K562 (cell line): ENCODE data around the gene LY6G5B. TPM values are rescaled to one million over a fixed set of nuclear protein-coding genes. Genes with fewer than 3 reads are reported as not detected.

Experiments used
- BACH1 ChIP-seq: fragments of 200-800 bp; sonication (Bioruptor generic); IDR thresholded peaks from 2 replicates; pipeline ENCODE4 v1.6.1; 2016; ENCODE audit warnings: missing genetic modification characterization, missing compliant biosample characterization
- C11orf30 ChIP-seq: fragments of 450-650 bp; IDR thresholded peaks from 2 replicates; pipeline ENCODE4 v1.6.1; 2016; ENCODE audit warnings: low read depth, mild to moderate bottlenecking
- DMBX1 ChIP-seq: fragments of 250-450 bp; sonication (Bioruptor Pico); IDR thresholded peaks from 2 replicates; pipeline ENCODE4 v1.8.0; 2022; ENCODE audit warnings: inconsistent platforms, mild to moderate bottlenecking, moderate library complexity, borderline replicate concordance
- FOSL1 ChIP-seq: fragments of 200-800 bp; sonication (Bioruptor generic); conservative IDR thresholded peaks from 2 replicates; pipeline ENCODE4 v1.6.1; 2016; ENCODE audit warnings: missing genetic modification characterization, missing compliant biosample characterization
- GABPB2 ChIP-seq: fragments of 250-450 bp; sonication (Bioruptor Pico); conservative IDR thresholded peaks from 2 replicates; pipeline ENCODE4 v1.5.1; 2021; ENCODE audit warnings: mild to moderate bottlenecking
- HCFC1 ChIP-seq: IDR thresholded peaks from 2 replicates; pipeline ENCODE4 v1.6.1; 2012; ENCODE audit warnings: low read depth, low read length, improper control_type of control experiment
- HDAC1 ChIP-seq, 2 experiments: fragments of 450-650 bp; IDR thresholded peaks; 2 replicates each; pipeline ENCODE4 v1.6.1; 2016 to 2017; ENCODE audit warnings: inconsistent platforms in 1 of 2, mild to moderate bottlenecking in 1 of 2, moderate library complexity in 1 of 2
- KDM4B ChIP-seq, 2 experiments: fragments of 450-650 bp in 1 of 2; sonication (generic) in 1 of 2; IDR thresholded peaks; 2 replicates each; pipeline ENCODE4 v1.6.1; 2016 to 2017; ENCODE audit warnings: borderline replicate concordance in 2 of 2, antibody characterized with exemption in 1 of 2, low read depth in 1 of 2, mild to moderate bottlenecking in 1 of 2
- MEIS2 ChIP-seq: fragments of 450-650 bp; IDR thresholded peaks from 2 replicates; pipeline ENCODE4 v1.6.1; 2014; ENCODE audit warnings: mild to moderate bottlenecking; ENCODE audit not compliant: partially characterized antibody
- NBN ChIP-seq: fragments of 450-650 bp; IDR thresholded peaks from 2 replicates; pipeline ENCODE4 v1.6.1; 2016; ENCODE audit warnings: low read depth, mild to moderate bottlenecking
- NCOA4 ChIP-seq: fragments of 450-650 bp; IDR thresholded peaks from 2 replicates; pipeline ENCODE4 v1.6.1; 2018; ENCODE audit warnings: mild to moderate bottlenecking; ENCODE audit not compliant: partially characterized antibody
- PCBP1 ChIP-seq: fragments of 200-400 bp; formaldehyde crosslinking; IDR thresholded peaks from 2 replicates; pipeline ENCODE4 v1.6.1; 2018; ENCODE audit warnings: mild to moderate bottlenecking, low read depth, low read length; ENCODE audit not compliant: poor library complexity, severe bottlenecking
- STAG1 ChIP-seq: sonication (generic); formaldehyde crosslinking; IDR thresholded peaks from 2 replicates; pipeline ENCODE4 v1.5.0; 2020; ENCODE audit warnings: missing genetic modification reagents, borderline replicate concordance
- ZNF165 ChIP-seq: fragments of 250-450 bp; sonication (Bioruptor Pico); IDR thresholded peaks from 2 replicates; pipeline ENCODE4 v1.4.0; 2020; ENCODE audit warnings: borderline replicate concordance
- ZNF324 ChIP-seq: fragments of 250-450 bp; sonication (Bioruptor Pico); IDR thresholded peaks from 2 replicates; pipeline ENCODE4 v1.4.0; 2020; ENCODE audit warnings: mild to moderate bottlenecking
- ZNF408 ChIP-seq: fragments of 250-450 bp; sonication (Bioruptor Pico); IDR thresholded peaks from 2 replicates; pipeline ENCODE4 v1.4.0; 2020; ENCODE audit warnings: low read depth, mild to moderate bottlenecking, moderate library complexity
- polyA plus RNA-seq, 8 experiments: library from polyadenylated mRNA; depleted of rRNA in 4 of 8; stranded (reverse) in 5 of 8; unstranded in 3 of 8; fragments of >200 nt; fragmentation: Nextera tagmentation in 2 of 8; fragmentation: Illumina TruSeq in 1 of 8; extraction: Ambion mirVana in 2 of 8; extraction: Trizol in 1 of 8; gene quantifications; 2 replicates each; pipeline versions ENCODE4 v1.2.1 to v1.2.3, GENCODE V29; 2011 to 2014; ENCODE audit warnings: inconsistent platforms in 1 of 8, missing spikeins in 1 of 8
- total RNA-seq, 7 experiments: library from RNA; depleted of rRNA in 6 of 7; stranded (reverse); fragments of >200 nt in 6 of 7; fragmentation: Illumina TruSeq in 2 of 7; extraction: Trizol in 2 of 7; gene quantifications; 2 replicates each; pipeline versions ENCODE4 v1.2.1 to v1.2.3, GENCODE V29; 2011 to 2021; ENCODE audit warnings: low replicate concordance in 1 of 7
- TF ChIP-seq, protein P1 (sequence below): fragments of 450-650 bp; IDR thresholded peaks from 2 replicates; pipeline ENCODE4 v1.6.1; 2016; ENCODE audit warnings: low read depth
- TF ChIP-seq, protein P2 (sequence below): IDR thresholded peaks from 2 replicates; pipeline ENCODE4 v1.6.1; 2014; ENCODE audit warnings: antibody characterized with exemption

LY6G5B gene
- total and polyA plus RNA-seq, 9 of the 15 experiments (the other 6 are each of a cell fraction or from before 2014, with no cell fraction given) = 6.0 to 27.0 (median 7.5) TPM

DNA sequence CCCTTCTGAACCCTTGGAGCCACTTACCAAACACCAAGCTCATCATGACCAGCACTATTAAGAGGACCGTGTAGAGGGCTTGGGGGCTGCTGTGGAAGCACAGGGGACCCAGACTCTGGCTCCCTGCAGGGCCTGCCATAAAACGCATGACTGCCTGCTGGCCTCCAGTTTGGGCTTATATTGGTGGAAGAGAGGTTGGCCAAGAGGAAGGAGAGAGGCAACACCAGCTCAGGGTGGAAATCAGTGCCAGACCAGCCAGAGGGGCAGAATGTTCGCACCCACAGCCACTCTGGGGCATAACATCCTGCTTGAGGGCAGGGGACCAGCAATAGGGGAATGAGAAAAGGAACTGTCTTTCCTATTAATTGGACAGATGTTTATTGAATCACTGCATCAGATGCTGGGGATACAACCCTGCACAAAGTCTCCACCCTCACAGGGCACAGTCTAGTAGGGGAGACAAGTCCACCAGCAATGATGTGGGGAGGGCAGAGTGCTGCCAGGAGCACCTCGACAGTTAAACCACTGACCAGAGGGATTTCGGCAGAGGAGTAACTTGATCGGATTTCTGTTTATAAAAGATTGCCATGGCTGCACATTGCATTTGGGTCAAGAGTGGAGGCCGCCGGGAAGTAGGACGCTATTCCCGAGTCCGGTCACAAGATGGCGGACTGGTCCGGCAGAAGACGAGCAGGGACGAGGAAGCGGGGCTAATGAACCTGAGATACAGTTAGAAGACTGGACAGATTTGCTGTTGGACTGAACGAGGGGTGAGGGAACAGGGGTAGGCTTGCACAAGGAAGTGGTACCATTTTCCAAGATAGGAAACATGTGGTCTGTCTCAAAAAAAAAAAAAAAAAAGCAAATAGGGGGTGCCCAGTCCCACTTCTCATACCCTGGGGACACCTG is 10.7 kb downstream of the LY6G5B start, which contains the start of gene LY6G5C (continued):
- TF ChIP-seq ZNF324 (CRISPR knock-in tag) (no peak), NBN (0 out of 2 replicates have a peak, but pooled peaks have one; percentile 54), NCOA4 (no peak), STAG1 (CRISPR knock-in tag) (peak; percentile 93), ZNF408 (CRISPR knock-in tag) (no peak), GABPB2 (CRISPR knock-in tag) (no peak), BACH1 (tag) (no peak), MEIS2 (no peak), PCBP1 (no peak), HDAC1 (IDR thresholded peaks at IDR 0.05) (no peak; a peak in 1 of 4 replicates), HCFC1 (peak; percentile 35; the same call in 1 of the 2 replicates), ZNF165 (no peak), FOSL1 (no peak), DMBX1 (CRISPR knock-in tag) (0 out of 2 replicates have a peak, but pooled peaks have one; percentile 59), C11orf30 (no peak), KDM4B (IDR thresholded peaks at IDR 0.05; ENCODE audit: borderline replicate concordance in 2 of 2, low read depth in 1 of 2) (0 out of 4 replicates have a peak, but pooled peaks of 1 of the 2 experiments have one; percentile 12)
- TF ChIP-seq, protein P1, sequence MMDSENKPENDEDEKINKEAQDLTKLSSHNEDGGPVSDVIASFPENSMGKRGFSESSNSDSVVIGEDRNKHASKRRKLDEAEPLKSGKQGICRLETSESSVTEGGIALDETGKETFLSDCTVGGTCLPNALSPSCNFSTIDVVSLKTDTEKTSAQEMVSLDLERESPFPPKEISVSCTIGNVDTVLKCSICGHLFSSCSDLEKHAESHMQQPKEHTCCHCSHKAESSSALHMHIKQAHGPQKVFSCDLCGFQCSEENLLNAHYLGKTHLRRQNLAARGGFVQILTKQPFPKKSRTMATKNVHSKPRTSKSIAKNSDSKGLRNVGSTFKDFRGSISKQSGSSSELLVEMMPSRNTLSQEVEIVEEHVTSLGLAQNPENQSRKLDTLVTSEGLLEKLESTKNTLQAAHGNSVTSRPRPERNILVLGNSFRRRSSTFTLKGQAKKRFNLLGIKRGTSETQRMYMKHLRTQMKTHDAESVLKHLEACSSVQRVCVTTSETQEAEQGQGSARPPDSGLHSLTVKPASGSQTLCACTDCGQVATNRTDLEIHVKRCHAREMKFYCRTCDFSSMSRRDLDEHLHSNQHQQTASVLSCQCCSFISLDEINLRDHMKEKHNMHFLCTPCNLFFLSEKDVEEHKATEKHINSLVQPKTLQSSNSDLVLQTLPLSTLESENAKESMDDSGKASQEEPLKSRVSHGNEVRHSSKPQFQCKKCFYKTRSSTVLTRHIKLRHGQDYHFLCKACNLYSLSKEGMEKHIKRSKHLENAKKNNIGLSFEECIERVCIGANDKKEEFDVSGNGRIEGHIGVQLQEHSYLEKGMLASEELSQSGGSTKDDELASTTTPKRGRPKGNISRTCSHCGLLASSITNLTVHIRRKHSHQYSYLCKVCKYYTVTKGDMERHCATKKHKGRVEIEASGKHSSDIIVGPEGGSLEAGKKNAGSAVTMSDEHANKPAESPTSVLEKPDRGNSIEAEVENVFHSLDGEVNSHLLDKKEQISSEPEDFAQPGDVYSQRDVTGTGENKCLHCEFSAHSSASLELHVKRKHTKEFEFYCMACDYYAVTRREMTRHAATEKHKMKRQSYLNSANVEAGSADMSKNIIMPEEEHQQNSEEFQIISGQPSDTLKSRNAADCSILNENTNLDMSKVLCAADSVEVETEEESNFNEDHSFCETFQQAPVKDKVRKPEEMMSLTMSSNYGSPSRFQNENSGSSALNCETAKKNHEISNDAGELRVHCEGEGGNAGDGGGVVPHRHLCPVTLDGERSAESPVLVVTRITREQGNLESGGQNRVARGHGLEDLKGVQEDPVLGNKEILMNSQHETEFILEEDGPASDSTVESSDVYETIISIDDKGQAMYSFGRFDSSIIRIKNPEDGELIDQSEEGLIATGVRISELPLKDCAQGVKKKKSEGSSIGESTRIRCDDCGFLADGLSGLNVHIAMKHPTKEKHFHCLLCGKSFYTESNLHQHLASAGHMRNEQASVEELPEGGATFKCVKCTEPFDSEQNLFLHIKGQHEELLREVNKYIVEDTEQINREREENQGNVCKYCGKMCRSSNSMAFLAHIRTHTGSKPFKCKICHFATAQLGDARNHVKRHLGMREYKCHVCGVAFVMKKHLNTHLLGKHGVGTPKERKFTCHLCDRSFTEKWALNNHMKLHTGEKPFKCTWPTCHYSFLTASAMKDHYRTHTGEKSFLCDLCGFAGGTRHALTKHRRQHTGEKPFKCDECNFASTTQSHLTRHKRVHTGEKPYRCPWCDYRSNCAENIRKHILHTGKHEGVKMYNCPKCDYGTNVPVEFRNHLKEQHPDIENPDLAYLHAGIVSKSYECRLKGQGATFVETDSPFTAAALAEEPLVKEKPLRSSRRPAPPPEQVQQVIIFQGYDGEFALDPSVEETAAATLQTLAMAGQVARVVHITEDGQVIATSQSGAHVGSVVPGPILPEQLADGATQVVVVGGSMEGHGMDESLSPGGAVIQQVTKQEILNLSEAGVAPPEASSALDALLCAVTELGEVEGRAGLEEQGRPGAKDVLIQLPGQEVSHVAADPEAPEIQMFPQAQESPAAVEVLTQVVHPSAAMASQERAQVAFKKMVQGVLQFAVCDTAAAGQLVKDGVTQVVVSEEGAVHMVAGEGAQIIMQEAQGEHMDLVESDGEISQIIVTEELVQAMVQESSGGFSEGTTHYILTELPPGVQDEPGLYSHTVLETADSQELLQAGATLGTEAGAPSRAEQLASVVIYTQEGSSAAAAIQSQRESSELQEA = no peak
- TF ChIP-seq, protein P2, sequence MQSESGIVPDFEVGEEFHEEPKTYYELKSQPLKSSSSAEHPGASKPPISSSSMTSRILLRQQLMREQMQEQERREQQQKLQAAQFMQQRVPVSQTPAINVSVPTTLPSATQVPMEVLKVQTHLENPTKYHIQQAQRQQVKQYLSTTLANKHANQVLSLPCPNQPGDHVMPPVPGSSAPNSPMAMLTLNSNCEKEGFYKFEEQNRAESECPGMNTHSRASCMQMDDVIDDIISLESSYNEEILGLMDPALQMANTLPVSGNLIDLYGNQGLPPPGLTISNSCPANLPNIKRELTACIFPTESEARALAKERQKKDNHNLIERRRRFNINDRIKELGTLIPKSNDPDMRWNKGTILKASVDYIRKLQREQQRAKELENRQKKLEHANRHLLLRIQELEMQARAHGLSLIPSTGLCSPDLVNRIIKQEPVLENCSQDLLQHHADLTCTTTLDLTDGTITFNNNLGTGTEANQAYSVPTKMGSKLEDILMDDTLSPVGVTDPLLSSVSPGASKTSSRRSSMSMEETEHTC = no peak
